ENCODE measurements around the gene FNDC1. TPM values are rescaled to one million over a fixed set of nuclear protein-coding genes. Genes with fewer than 3 reads are reported as not detected.

FNDC1 gene
- total RNA-seq, 1 donor from 2014 or later = 6.3 TPM

DNA sequence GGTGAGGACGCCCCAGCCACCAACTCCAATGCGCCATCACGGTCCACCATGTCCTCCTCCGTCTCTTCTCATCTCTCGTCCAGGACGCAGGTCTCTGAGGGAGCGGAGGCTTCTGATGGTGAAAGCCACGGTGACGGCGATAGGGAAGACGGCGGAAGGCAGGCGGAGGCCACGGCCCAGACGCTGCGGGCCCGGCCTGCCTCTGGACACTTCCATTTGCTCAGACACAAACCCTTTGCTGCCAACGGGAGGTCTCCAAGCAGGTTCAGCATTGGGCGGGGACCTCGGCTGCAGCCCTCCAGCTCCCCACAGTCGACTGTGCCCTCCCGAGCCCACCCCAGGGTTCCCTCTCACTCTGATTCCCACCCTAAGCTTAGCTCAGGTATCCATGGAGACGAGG, 63.6 kb downstream of the FNDC1 start:
- H3K27me3 Mint-ChIP-seq (ENCODE audit: low read depth, unreplicated experiment) = peaks cover 23% of the 10 kb centered on the region
- H3K27me3 ChIP-seq (ENCODE audit: insufficient read depth, low read length) = peaks cover 25% of the 10 kb centered on the region
- no peak for FAIRE-seq

DNA sequence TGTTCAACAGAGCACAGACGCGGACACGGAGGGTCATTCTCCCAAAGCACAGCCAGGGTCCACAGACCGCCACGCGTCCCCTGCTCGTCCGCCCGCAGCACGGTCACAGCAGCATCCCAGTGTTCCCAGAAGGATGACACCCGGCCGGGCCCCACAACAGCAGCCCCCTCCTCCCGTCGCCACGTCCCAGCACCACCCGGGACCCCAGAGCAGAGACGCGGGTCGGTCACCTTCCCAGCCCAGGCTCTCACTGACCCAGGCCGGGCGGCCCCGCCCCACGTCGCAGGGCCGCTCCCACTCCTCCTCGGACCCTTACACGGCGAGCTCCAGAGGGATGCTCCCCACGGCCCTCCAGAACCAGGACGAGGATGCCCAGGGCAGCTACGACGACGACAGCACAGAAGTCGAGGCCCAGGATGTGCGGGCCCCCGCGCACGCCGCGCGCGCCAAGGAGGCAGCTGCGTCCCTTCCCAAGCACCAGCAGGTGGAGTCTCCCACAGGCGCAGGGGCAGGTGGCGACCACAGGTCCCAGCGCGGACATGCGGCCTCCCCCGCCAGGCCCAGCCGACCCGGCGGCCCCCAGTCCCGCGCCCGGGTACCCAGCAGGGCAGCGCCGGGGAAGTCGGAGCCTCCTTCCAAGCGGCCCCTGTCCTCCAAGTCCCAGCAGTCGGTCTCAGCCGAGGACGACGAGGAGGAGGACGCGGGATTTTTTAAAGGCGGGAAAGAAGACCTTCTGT, 64.3 kb downstream of the FNDC1 start:
- FAIRE-seq = no peak

More for the DNA sequence above, 63.6 kb downstream of the FNDC1 start:
- no peaks in the 10 kb centered on the region for H4K20me1 ChIP-seq (ENCODE audit: insufficient read depth, low read length)
- no peak overlapping the region for H3K4me2 ChIP-seq (ENCODE audit: low read length)
- H2AFZ ChIP-seq (ENCODE audit: low read depth, low read length) = no peak overlapping the region
- no peak overlapping the region for H3K27ac Mint-ChIP-seq (ENCODE audit: unreplicated experiment)
- H3K4me3 ChIP-seq (ENCODE audit: insufficient read depth, low read depth, low read length) = no peak overlapping the region
- H3K9ac ChIP-seq (ENCODE audit: low read length) = no peak overlapping the region
- no peaks in the 10 kb centered on the region for H3K79me2 ChIP-seq (ENCODE audit: insufficient read depth, low read length)
- no peaks in the 10 kb centered on the region for H3K4me1 Mint-ChIP-seq (ENCODE audit: low read depth, unreplicated experiment)
- no peaks in the 10 kb centered on the region for H3K4me1 ChIP-seq (ENCODE audit: insufficient read depth, low read length)
- peaks cover 4% of the 10 kb centered on the region for H3K9me3 Mint-ChIP-seq (ENCODE audit: unreplicated experiment)
- peaks cover 5% of the 10 kb centered on the region for H3K36me3 Mint-ChIP-seq (ENCODE audit: low read depth, unreplicated experiment)
- H3K9me3 ChIP-seq (ENCODE audit: insufficient read depth, low read depth, low read length) = no peaks in the 10 kb centered on the region
- DNase-seq (ENCODE audit: low read depth) = no peak
- no peak overlapping the region for H3K4me3 Mint-ChIP-seq (ENCODE audit: unreplicated experiment)
- H3K36me3 ChIP-seq (ENCODE audit: insufficient read depth, low read length) = no peaks in the 10 kb centered on the region
- no peak for TF ChIP-seq EZH2 (IDR thresholded peaks at IDR 0.05; ENCODE audit: insufficient read depth, low read length)
- TF ChIP-seq, protein P1, sequence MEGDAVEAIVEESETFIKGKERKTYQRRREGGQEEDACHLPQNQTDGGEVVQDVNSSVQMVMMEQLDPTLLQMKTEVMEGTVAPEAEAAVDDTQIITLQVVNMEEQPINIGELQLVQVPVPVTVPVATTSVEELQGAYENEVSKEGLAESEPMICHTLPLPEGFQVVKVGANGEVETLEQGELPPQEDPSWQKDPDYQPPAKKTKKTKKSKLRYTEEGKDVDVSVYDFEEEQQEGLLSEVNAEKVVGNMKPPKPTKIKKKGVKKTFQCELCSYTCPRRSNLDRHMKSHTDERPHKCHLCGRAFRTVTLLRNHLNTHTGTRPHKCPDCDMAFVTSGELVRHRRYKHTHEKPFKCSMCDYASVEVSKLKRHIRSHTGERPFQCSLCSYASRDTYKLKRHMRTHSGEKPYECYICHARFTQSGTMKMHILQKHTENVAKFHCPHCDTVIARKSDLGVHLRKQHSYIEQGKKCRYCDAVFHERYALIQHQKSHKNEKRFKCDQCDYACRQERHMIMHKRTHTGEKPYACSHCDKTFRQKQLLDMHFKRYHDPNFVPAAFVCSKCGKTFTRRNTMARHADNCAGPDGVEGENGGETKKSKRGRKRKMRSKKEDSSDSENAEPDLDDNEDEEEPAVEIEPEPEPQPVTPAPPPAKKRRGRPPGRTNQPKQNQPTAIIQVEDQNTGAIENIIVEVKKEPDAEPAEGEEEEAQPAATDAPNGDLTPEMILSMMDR (IDR thresholded peaks at IDR 0.05; ENCODE audit: insufficient read depth, low read depth, low read length) = no peak
- no peak overlapping the region for H3K27ac ChIP-seq (ENCODE audit: low read depth, low read length)

More for the DNA sequence above, 64.3 kb downstream of the FNDC1 start:
- Histone ChIP-seq H2AFZ (ENCODE audit: low read depth, low read length) (peak overlapping the region; percentile 34), H3K4me1 (ENCODE audit: insufficient read depth, low read length) (no peaks in the 10 kb centered on the region), H3K4me2 (ENCODE audit: low read length) (peak overlapping the region; percentile 41), H3K27me3 (ENCODE audit: insufficient read depth, low read length) (peaks cover 25% of the 10 kb centered on the region), H4K20me1 (ENCODE audit: insufficient read depth, low read length) (no peaks in the 10 kb centered on the region), H3K79me2 (ENCODE audit: insufficient read depth, low read length) (no peaks in the 10 kb centered on the region), H3K9me3 (ENCODE audit: insufficient read depth, low read depth, low read length) (no peaks in the 10 kb centered on the region), H3K4me3 (ENCODE audit: insufficient read depth, low read depth, low read length) (no peak overlapping the region), H3K9ac (ENCODE audit: low read length) (no peak overlapping the region), H3K36me3 (ENCODE audit: insufficient read depth, low read length) (no peaks in the 10 kb centered on the region), H3K27ac (ENCODE audit: low read depth, low read length) (no peak overlapping the region)
- TF ChIP-seq, protein P1 (IDR thresholded peaks at IDR 0.05; ENCODE audit: insufficient read depth, low read depth, low read length) = no peak
- peak; percentile 58 for TF ChIP-seq EZH2 (IDR thresholded peaks at IDR 0.05; ENCODE audit: insufficient read depth, low read length)
- H3K27me3 Mint-ChIP-seq (ENCODE audit: low read depth, unreplicated experiment) = peaks cover 23% of the 10 kb centered on the region
- H3K36me3 Mint-ChIP-seq (ENCODE audit: low read depth, unreplicated experiment) = peaks cover 5% of the 10 kb centered on the region
- H3K4me1 Mint-ChIP-seq (ENCODE audit: low read depth, unreplicated experiment) = no peaks in the 10 kb centered on the region
- DNase-seq (ENCODE audit: low read depth) = no peak
- H3K9me3 Mint-ChIP-seq (ENCODE audit: unreplicated experiment) = peaks cover 4% of the 10 kb centered on the region
- no peak overlapping the region for H3K27ac Mint-ChIP-seq (ENCODE audit: unreplicated experiment)
- no peak overlapping the region for H3K4me3 Mint-ChIP-seq (ENCODE audit: unreplicated experiment)
